Osteocyte (in vitro differentiated cells): Measurements from ENCODE around the gene SPTLC3. TPM values are rescaled to one million over a fixed set of nuclear protein-coding genes. Genes with fewer than 3 reads are reported as not detected.
A peak's percentile ranks its signal among the peaks of the same experiment; 100 is the strongest.

Experiments used
- DNase-seq: peaks from one replicate; pipeline ENCODE4 v3.0.0; 2021; ENCODE audit warnings: mixed read lengths; ENCODE audit not compliant: unreplicated experiment; ENCODE audit errors: extremely low spot score
- H3K27ac Mint-ChIP-seq: one replicate; pipeline ENCODE4 v1.8.0; 2021; ENCODE audit warnings: mild to moderate bottlenecking, mixed read lengths; ENCODE audit not compliant: unreplicated experiment
- H3K27me3 Mint-ChIP-seq: one replicate; pipeline ENCODE4 v1.8.0; 2021; ENCODE audit warnings: mixed read lengths; ENCODE audit not compliant: unreplicated experiment
- H3K36me3 Mint-ChIP-seq: one replicate; pipeline ENCODE4 v1.8.0; 2021; ENCODE audit warnings: mixed read lengths; ENCODE audit not compliant: unreplicated experiment
- H3K4me1 Mint-ChIP-seq: one replicate; pipeline ENCODE4 v1.8.0; 2021; ENCODE audit warnings: mixed read lengths; ENCODE audit not compliant: unreplicated experiment
- H3K4me3 Mint-ChIP-seq: one replicate; pipeline ENCODE4 v1.8.0; 2021; ENCODE audit warnings: mild to moderate bottlenecking, moderate library complexity, mixed read lengths; ENCODE audit not compliant: unreplicated experiment
- H3K9me3 Mint-ChIP-seq: one replicate; pipeline ENCODE4 v1.8.0; 2021; ENCODE audit warnings: mixed read lengths; ENCODE audit not compliant: unreplicated experiment
- total RNA-seq: library from RNA; stranded (reverse); gene quantifications from 2 replicates; pipeline ENCODE4 v1.2.1, GENCODE V29; 2021
- TF ChIP-seq, protein P1 (sequence below): fragments of 200-600 bp; sonication (generic); IDR thresholded peaks from 2 replicates; pipeline ENCODE4 v1.5.0; 2021; ENCODE audit warnings: antibody characterized with exemption, mild to moderate bottlenecking, moderate library complexity

Gene SPTLC3
- total RNA-seq, 1 donor from 2014 or later = 5.0 TPM

DNA sequence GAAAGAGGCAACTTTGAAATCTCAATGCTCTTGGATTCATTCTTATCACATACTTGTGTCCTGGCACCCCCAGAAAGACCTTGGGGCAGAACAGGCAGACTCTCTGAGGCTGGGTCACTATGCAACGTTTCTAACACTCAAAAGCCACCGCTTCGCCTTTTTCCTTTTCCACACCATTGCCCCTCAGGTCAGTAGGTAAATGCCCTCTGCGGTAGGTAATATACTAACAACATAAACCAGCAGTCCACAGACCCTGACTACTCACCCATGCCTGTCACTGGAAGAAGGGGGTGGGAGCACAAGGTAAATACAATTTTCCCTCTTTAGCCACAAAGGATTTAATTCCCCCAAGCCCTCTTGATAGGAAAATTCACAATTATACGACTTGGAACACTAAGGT, 6.5 kb upstream of the SPTLC3 start:
- Mint-ChIP-seq H3K9me3 (no peaks in the 10 kb centered on the region), H3K27me3 (no peaks in the 10 kb centered on the region)

GRCh38 chr20:13006825-13007224, 1.9 kb upstream of the SPTLC3 start:
- no peaks in the 10 kb centered on the region for H3K9me3 Mint-ChIP-seq
- H3K4me3 Mint-ChIP-seq = no peak overlapping the region
- TF ChIP-seq, protein P1, sequence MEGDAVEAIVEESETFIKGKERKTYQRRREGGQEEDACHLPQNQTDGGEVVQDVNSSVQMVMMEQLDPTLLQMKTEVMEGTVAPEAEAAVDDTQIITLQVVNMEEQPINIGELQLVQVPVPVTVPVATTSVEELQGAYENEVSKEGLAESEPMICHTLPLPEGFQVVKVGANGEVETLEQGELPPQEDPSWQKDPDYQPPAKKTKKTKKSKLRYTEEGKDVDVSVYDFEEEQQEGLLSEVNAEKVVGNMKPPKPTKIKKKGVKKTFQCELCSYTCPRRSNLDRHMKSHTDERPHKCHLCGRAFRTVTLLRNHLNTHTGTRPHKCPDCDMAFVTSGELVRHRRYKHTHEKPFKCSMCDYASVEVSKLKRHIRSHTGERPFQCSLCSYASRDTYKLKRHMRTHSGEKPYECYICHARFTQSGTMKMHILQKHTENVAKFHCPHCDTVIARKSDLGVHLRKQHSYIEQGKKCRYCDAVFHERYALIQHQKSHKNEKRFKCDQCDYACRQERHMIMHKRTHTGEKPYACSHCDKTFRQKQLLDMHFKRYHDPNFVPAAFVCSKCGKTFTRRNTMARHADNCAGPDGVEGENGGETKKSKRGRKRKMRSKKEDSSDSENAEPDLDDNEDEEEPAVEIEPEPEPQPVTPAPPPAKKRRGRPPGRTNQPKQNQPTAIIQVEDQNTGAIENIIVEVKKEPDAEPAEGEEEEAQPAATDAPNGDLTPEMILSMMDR = no peak
- H3K4me1 Mint-ChIP-seq = peaks cover 42% of the 10 kb centered on the region
- H3K36me3 Mint-ChIP-seq = no peaks in the 10 kb centered on the region
- H3K27ac Mint-ChIP-seq = no peak overlapping the region
- no peak for DNase-seq
- no peaks in the 10 kb centered on the region for H3K27me3 Mint-ChIP-seq

More for the DNA sequence above, 6.5 kb upstream of the SPTLC3 start:
- Mint-ChIP-seq H3K4me1 (peaks cover 15% of the 10 kb centered on the region), H3K27ac (no peak overlapping the region), H3K4me3 (no peak overlapping the region), H3K36me3 (no peaks in the 10 kb centered on the region)
- no peak for DNase-seq
- TF ChIP-seq, protein P1 = no peak

GRCh38 chr20:13007596-13007995, 1.2 kb upstream of the SPTLC3 start:
- Mint-ChIP-seq H3K4me3 (no peak overlapping the region), H3K9me3 (no peaks in the 10 kb centered on the region), H3K36me3 (no peaks in the 10 kb centered on the region), H3K27me3 (no peaks in the 10 kb centered on the region), H3K4me1 (peaks cover 45% of the 10 kb centered on the region), H3K27ac (no peak overlapping the region)
- no peak for DNase-seq
- TF ChIP-seq, protein P1 = no peak

DNA sequence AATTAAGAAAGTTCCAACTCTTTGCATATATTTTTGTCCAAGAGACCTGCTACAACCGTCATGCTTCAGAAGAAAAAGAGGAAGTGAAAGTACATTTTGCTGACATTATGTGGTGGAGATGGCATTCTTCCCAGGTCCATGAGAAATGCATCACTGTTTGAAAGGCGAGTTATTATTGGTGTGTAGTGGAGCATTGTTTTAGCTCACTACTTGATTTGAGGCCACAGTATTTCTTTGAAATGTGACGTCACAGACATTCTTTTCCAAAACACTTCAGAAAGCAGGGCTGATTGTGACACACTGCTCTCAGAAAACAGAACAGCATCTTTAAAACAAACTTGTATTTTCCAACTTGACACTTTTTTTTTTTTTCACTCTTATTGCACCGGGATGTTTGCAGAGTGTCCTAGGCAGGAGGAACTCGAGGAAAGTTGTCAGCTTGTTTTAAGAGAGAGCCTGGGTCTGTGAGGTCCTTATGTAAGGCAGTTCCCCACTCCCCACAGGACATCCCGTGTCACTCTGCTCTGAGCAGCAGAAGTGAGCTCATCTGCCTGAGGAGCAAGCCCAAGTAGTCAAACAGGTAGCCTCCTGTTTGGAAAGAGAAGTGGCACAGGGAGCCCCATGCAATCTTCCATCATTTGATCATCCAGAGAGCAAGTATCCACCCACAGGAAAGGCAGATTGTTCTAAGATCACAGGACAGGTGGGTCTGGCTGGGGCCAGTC, 1.1 kb downstream of the SPTLC3 start:
- no peaks in the 10 kb centered on the region for H3K36me3 Mint-ChIP-seq
- TF ChIP-seq, protein P1 = no peak
- peaks cover 53% of the 10 kb centered on the region for H3K4me1 Mint-ChIP-seq
- peak overlapping the region; percentile 72 for H3K4me3 Mint-ChIP-seq
- H3K9me3 Mint-ChIP-seq = no peaks in the 10 kb centered on the region
- H3K27ac Mint-ChIP-seq = peak overlapping the region; percentile 65
- no peaks in the 10 kb centered on the region for H3K27me3 Mint-ChIP-seq
- no peak for DNase-seq

- H3K27me3 Mint-ChIP-seq = no peaks in the 10 kb centered on the region
- H3K36me3 Mint-ChIP-seq = no peaks in the 10 kb centered on the region
- peaks cover 6% of the 10 kb centered on the region for H3K9me3 Mint-ChIP-seq
- no peak for DNase-seq
- H3K4me3 Mint-ChIP-seq = no peak overlapping the region
- peaks cover 47% of the 10 kb centered on the region for H3K4me1 Mint-ChIP-seq
- H3K27ac Mint-ChIP-seq = no peak overlapping the region
- TF ChIP-seq, protein P1 = no peak
These were observed 4.1 kb downstream of the SPTLC3 start for GRCh38 chr20:13012886-13013285.
